C4-2B (cell line): ENCODE data around the gene GOLGA7B.

Experiments used
- CTCF ChIP-seq: fragments of 450-650 bp; conservative IDR thresholded peaks from 2 replicates; pipeline ENCODE4 v1.5.1; 2017; ENCODE audit warnings: mild to moderate bottlenecking
- ZFX ChIP-seq: fragments of 450-650 bp; IDR thresholded peaks from 2 replicates; pipeline ENCODE4 v1.6.1; 2017

- TF ChIP-seq CTCF (no peak), ZFX (no peak)
These were observed 803 bp downstream of the GOLGA7B start for GRCh38 chr10:97850446-97850845.
